OCI-LY7 (cell line): ENCODE data around the gene MEGF6. TPM values are rescaled to one million over a fixed set of nuclear protein-coding genes. Genes with fewer than 3 reads are reported as not detected.

ENCODE experiments used
- BruUV-seq: library from RNA; stranded (reverse); fragments of 400-500 nt; replicated peaks from 2 replicates; lab custom pipeline; 2021; lab: Mats Ljungman, UMichigan
- CTCF ChIA-PET: fragments of 300-600 bp; sonication (Branson Sonifier 250); formaldehyde crosslinking; loops from one replicate; lab custom pipeline; 2022; ENCODE audit warnings: antibody characterized with exemption; ENCODE audit not compliant: unreplicated experiment; lab: Charles Lee
- POLR2A ChIA-PET: fragments of 300-600 bp; sonication (Branson Sonifier 250); formaldehyde crosslinking; loops from one replicate; lab custom pipeline; 2022; ENCODE audit warnings: antibody characterized with exemption; lab: Charles Lee
- DNase-seq: peaks from one replicate; pipeline ENCODE4 v3.0.0-alpha.2; 2015; ENCODE audit warnings: low spot score
- H2AFZ ChIP-seq: fragments of 200-600 bp; sonication (generic), shearing (Covaris generic); 2 replicates; pipeline ENCODE4 v1.6.1; 2014; ENCODE audit warnings: mild to moderate bottlenecking, antibody characterized with exemption, low read length, moderate library complexity
- H3K27ac ChIP-seq: fragments of 200-600 bp; sonication (generic); 2 replicates; pipeline ENCODE4 v1.5.1; 2014; ENCODE audit warnings: mixed run types, low read depth, mild to moderate bottlenecking, moderate library complexity, low read length, inconsistent platforms; ENCODE audit not compliant: poor library complexity, severe bottlenecking
- H3K36me3 ChIP-seq: fragments of 200-600 bp; sonication (generic); 2 replicates; pipeline ENCODE4 v1.6.1; 2014; ENCODE audit warnings: mild to moderate bottlenecking, antibody characterized with exemption, low read length, moderate library complexity, mixed read lengths; ENCODE audit not compliant: insufficient read depth
- H3K4me1 ChIP-seq: fragments of 200-600 bp; sonication (generic); 2 replicates; pipeline ENCODE4 v1.5.1; 2014; ENCODE audit warnings: mild to moderate bottlenecking, low read length; ENCODE audit not compliant: insufficient read depth, poor library complexity, severe bottlenecking
- H3K4me2 ChIP-seq: fragments of 200-600 bp; sonication (generic); 2 replicates; pipeline ENCODE4 v1.6.1; 2014; ENCODE audit warnings: mild to moderate bottlenecking, low read length
- H3K4me3 ChIP-seq: fragments of 200-600 bp; sonication (generic); 2 replicates; pipeline ENCODE4 v1.5.1; 2014; ENCODE audit warnings: mild to moderate bottlenecking, low read depth, low read length; ENCODE audit not compliant: poor library complexity, severe bottlenecking
- H3K79me2 ChIP-seq: fragments of 200-600 bp; sonication (generic); 2 replicates; pipeline ENCODE4 v1.6.1; 2016; ENCODE audit warnings: low read depth, mild to moderate bottlenecking, low read length, moderate library complexity, mixed read lengths; ENCODE audit not compliant: insufficient read depth
- H3K9me2 ChIP-seq: fragments of 200-600 bp; sonication (generic); 2 replicates; pipeline ENCODE4 v1.6.1; 2016; ENCODE audit warnings: mild to moderate bottlenecking, low read length, mixed read lengths; ENCODE audit not compliant: insufficient read depth
- H3K9me3 ChIP-seq: fragments of 200-600 bp; sonication (generic); 2 replicates; pipeline ENCODE4 v1.6.1; 2014; ENCODE audit warnings: mild to moderate bottlenecking, mixed run types, low read length, mixed read lengths
- H4K20me1 ChIP-seq: fragments of 200-600 bp; sonication (generic); 2 replicates; pipeline ENCODE4 v1.6.1; 2014; ENCODE audit warnings: mild to moderate bottlenecking, antibody characterized with exemption, low read length, moderate library complexity, mixed read lengths; ENCODE audit not compliant: insufficient read depth
- CTCF ChIP-seq: fragments of 200-600 bp; sonication (generic); conservative IDR thresholded peaks from 2 replicates; pipeline ENCODE4 v1.5.1; 2014; ENCODE audit warnings: mild to moderate bottlenecking, antibody characterized with exemption, low read length, moderate library complexity, mixed read lengths
- EZH2phosphoT487 ChIP-seq: fragments of 200-600 bp; sonication (generic); IDR thresholded peaks from 2 replicates; pipeline ENCODE4 v1.6.1; 2018; ENCODE audit warnings: low read depth, borderline replicate concordance, mild to moderate bottlenecking, mixed run types, antibody characterized with exemption, low read length, moderate library complexity, mixed read lengths
- intact Hi-C: fragments of 100-400 bp; cut with micrococcal nuclease; formaldehyde crosslinking; loops from one replicate; pipeline ENCODE4 v1.10.0; 2022; ENCODE audit not compliant: unreplicated experiment
- total RNA-seq, 2 experiments: library from RNA; depleted of rRNA in 1 of 2; stranded (reverse); fragments of >200 nt in 1 of 2; shearing (Covaris generic) in 1 of 2; gene quantifications; 2 replicates each; pipeline ENCODE4 v1.2.3, GENCODE V29; 2014 to 2022

The MEGF6 gene
- total RNA-seq, 2 experiments from 2014 or later, result 0.15 to 0.32 TPM

GRCh38 chr1:3459051-3459908, 152.0 kb downstream of the MEGF6 start:
- no peak for TF ChIP-seq EZH2phosphoT487
- Histone ChIP-seq H2AFZ (no peak overlapping the region), H3K9me2 (no peaks in the 10 kb centered on the region), H3K9me3 (no peaks in the 10 kb centered on the region), H4K20me1 (no peaks in the 10 kb centered on the region), H3K79me2 (no peaks in the 10 kb centered on the region), H3K4me3 (no peak overlapping the region), H3K4me1 (no peaks in the 10 kb centered on the region), H3K36me3 (no peaks in the 10 kb centered on the region), H3K4me2 (no peak overlapping the region), H3K27ac (no peak overlapping the region)
- intact Hi-C loops, result no loop called here
- no TSS peak for BruUV-seq
- CTCF ChIA-PET, result no interaction called here
- no peak for DNase-seq
- POLR2A ChIA-PET, result interaction anchor here (0.6 kb wide), 1 partner anchor 843 kb away, joined by 5 read pairs; no protein-coding TSS in a partner anchor

- no peaks in the 10 kb centered on the region; the same call in 1 of the 2 replicates for H4K20me1 ChIP-seq
- H3K4me2 ChIP-seq, result no peak overlapping the region
- no peak for DNase-seq
- TF ChIP-seq EZH2phosphoT487 (no peak), CTCF (no peak)
- intact Hi-C loops, result no loop called here
- no TSS peak for BruUV-seq
- ChIA-PET POLR2A (interaction anchor here (0.6 kb wide), 1 partner anchor 842 kb away, joined by 5 read pairs; no protein-coding TSS in a partner anchor), CTCF (no interaction called here)
- no peak overlapping the region for H2AFZ ChIP-seq
- no peaks in the 10 kb centered on the region for H3K4me1 ChIP-seq
- no peak overlapping the region for H3K27ac ChIP-seq
- H3K4me3 ChIP-seq, result no peak overlapping the region
- no peaks in the 10 kb centered on the region for H3K9me2 ChIP-seq
- no peaks in the 10 kb centered on the region for H3K36me3 ChIP-seq
- H3K9me3 ChIP-seq, result no peaks in the 10 kb centered on the region
- no peaks in the 10 kb centered on the region for H3K79me2 ChIP-seq
Observed at GRCh38 chr1:3457910-3458883, 153.1 kb downstream of the MEGF6 start.
